DMS 273 treated with DMSO at 0.1 percent for 48 hours (cell line): ENCODE measurements around the gene FOXP1.

ENCODE experiments used
- DNase-seq: peaks from one replicate; lab custom pipeline; 2025; lab: John Stamatoyannopoulos, UW

FOXP1 gene

DNA sequence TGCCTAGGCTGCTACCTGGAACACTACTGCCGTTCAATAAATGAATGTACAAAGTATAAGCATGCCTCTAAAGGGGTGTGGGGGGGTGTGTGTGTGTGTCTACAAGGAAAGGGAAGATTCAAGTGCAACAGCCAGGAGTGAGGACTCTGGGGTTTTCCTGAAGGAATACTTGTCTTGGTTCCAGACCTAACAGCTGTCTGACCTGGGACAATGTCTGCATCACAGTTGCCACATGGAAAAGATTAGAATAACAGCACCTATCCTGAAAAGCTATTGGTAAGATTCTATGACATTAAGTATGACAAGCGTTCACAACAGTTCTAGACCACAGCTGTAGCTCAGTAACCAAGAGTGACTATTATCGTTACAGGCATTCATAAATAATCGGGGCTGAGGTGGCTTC, 345.2 kb downstream of the FOXP1 start:
- no peak for DNase-seq

DNA sequence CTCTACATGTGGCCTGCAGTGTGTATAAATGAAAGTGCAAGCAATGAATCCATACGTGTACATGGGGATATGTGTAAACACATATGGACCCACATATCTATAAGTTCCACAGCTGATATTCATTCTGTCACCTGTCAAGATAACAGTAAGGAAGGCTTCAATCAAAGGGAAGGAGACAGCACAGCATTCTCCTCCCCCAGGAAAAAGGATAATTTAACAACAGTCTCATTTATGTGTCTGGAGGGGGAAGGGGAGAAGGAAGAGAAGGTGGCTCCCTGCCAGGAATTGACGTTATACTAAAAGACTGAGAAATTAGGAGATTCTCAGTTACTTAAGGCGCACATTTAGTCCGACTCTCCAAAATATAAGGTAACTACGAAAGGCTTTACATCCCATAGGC, 345.9 kb downstream of the FOXP1 start:
- no peak for DNase-seq

DNA sequence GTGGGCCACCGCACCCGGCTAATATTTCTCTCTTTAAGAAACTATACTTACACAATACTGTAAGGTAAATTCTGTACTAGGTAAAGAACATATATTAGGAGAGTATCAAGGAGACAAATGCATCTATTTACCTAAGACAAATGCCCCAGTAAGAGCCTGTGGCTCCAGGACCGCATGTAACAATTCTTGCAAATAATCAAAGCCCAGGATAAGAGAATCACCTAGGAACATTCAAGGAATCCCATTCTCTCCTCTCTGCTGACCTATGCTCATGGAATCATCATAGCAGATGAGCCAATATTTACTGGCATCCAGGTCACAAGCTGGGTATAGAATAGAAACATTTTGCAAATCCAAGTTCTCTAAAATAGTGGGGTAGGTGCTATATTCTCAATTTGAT, 347.7 kb downstream of the FOXP1 start:
- no peak for DNase-seq

DNA sequence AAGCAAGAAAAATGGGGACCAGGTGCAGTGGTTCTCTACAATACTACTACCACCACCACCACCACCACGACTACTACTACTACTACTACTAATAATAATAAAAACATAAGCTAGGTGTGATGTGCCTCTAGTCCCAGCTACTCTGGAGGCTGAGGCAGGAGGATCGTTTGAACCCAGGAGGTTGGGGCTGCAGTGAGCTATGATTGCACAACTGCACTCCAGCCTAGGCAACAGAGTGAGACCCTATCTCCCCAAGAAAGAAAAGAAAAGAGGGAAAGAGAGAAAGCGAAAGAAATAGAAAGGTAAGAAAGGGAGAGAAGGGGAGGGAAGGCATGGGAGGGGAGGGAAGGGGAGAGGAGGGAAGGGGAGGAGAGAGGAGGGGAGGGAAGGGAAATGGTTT, 350.6 kb downstream of the FOXP1 start:
- DNase-seq = no peak

DNA sequence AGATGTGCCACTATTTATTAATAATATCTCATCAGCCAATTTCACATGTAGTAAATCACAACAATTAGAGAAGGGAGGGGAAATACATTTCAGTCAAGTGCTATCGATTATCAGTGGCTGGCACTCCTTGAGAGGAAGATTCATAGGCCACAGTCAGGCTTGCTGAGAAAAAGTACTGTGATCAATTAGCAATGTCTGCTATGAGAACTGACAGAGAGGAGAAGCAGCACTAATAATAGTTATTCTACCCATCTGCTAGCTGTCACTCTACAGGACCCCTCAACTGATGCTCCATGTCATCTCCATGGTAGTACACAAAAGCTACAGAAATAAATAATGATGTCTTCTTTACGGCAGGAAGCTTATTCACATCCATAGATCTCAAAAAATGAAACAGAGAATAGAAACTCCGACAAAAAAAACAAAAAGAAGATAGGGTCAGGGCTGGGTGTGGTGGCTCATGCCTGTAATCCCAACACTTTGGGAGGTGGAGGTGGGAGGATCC, 351.3 kb downstream of the FOXP1 start:
- no peak for DNase-seq

DNA sequence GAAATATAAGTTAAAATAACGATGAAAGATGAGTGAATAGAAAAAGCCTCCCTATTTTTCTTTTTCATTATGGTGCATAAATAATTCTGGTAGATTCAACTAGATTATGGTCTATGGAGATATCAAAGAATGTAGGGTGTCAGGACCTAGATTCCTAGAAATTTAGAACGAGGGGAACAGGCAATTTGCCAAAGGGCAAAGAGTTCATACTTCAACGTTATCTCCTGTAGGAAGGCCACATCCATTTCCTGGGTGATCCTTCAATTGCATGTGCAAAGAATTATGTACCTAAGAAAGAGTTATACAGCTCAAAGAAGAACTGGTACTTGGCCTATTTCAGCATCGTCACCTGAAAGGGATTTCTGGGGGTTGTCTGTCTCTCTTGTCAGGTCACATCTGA, 351.8 kb downstream of the FOXP1 start:
- DNase-seq = no peak

DNA sequence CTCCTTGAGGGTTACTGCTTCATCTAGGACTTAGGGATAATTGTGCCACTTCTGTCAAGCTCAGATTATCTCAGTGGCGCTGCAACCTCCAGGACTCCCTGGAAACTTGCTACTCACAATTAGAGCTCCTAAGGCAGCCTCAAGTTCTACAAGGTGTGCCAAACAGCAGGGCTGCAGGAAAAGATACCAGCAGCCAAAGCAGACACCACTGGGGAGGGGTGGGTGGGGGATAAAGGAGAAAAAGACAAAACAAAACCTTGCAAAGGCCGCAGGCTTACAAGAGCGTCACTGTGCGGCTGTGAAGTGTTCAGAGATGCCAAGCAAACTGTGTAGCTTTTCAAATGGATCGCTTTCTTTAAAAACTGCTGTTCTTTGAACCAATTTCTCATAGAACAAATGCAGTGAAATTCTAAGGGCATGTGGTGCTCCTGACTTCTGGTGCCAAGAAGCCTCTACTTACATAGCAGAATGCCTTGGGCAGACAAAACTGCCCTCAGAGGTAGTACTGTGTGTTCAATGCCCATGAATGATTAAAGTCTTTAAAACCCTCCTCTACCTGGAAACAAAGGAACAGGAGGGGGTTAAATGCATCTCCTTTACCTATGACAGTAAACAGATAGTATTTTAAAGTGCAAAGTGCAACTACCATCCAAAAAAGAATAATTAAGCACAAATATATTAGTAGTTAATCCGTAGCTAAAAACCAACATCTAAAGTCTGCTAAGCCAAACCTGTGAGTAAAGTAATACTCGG, 353.4 kb downstream of the FOXP1 start:
- DNase-seq = no peak

DNA sequence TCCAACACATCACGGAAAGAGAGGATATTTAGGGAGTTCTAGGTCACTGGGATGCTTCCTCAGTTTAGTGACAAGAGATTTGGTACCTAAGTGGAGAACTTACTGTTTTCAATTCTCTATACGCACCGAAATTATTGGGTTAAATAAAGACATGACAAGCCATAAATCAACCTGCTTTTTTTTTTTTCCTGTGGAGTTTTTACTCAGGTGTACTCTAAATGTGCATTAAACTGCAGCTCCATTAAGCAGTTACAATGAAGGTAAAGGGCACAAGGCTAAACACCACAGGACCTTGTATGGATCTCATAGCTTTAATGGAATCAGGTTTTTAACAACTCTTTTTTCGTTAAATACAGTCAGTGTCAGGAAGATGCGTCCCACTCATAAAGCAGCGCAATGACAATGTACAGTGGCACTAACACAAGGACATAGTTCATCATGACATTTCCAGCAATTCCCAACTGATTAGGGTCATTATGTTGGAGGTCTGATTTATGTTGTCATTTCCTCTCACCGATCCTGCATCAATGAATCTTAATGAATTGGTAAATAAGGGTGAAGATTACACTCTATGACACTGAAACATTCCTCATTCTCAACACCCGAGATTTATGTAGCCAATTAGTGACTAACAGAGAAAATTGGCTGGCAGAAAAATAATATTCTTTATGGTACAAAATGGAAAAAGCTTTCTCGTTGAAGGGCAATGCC, 355.2 kb downstream of the FOXP1 start:
- DNase-seq = no peak

DNA sequence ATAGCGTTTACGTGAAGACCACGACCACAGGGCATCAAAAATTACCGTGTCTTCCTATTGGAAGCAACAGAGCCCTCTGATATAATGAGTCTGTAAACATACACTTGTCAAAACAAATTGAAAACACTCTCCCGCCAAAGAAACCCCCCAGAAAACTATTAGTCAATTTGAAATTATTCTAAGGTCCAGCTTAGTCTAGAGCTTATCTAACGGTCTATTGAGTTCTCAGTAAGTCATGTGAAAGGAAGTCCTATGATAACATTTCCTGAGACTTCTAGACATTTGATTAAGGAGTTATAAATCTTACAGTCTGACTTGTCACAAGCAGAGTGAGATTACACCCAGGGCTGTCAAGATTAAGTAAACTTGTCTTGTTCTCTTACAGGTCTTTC, 356.3 kb downstream of the FOXP1 start:
- no peak for DNase-seq

DNA sequence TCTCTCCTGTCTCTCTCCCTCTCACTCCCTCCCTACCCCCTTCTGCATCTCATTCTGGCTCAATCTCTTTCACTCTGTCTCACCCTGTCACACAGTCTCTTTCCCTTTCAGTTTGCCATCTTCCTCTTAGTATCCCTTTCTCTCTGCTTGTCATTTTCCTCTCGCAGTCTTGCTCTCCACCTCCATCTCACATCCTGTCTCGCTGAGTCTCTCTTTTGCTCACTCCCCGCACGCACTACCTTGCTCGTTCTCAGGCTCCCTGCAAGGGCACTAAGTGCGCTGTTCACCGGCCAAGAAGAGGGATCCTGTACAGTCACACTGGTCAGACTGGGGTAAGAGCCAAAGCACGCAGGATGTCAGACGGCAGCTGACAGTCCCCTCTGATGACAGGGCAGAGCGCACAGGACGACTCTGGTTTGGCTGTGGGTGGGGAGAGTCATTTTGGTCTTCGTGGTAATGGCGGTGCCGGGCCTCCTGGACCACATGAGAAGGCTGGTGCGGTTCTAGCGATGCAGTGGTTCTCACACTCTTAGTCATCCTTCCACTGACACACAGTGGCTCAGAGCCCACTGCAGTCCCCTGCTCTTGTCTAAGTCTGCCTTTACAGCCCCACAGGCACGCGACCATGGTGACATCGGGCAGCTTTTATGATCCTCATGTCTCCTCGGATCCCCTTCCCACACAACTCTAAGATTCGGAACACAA, 356.8 kb downstream of the FOXP1 start:
- no peak for DNase-seq

DNA sequence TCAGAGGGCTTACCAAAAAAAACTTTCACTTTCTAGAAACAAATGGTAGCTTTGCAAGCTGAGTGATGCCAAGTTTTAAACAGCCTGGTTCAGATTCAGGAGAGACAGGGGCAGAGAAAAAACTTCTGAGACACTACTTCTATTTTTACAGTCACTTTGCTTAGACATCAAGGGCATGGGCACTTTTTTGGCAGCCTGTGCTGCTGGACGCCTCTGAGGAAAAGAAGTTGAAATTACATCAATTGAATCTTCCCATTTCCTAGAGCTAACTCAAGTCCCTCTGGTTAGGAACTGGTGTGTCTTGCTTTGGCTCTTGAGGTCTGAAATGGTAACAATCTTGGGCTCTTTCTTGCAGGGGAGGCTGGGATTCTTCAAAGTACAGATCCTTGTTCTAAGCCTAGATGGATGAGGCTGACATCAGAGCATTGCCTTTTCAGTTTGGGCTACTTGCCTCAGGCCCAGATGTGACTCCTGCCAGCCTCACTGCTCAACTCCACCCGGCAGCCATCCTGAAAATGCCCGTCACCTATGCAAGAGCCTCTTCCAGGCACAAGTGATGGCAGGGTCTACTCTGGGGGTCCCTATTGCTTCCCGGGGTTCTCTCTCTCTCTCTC, 357.5 kb downstream of the FOXP1 start:
- DNase-seq = no peak

DNA sequence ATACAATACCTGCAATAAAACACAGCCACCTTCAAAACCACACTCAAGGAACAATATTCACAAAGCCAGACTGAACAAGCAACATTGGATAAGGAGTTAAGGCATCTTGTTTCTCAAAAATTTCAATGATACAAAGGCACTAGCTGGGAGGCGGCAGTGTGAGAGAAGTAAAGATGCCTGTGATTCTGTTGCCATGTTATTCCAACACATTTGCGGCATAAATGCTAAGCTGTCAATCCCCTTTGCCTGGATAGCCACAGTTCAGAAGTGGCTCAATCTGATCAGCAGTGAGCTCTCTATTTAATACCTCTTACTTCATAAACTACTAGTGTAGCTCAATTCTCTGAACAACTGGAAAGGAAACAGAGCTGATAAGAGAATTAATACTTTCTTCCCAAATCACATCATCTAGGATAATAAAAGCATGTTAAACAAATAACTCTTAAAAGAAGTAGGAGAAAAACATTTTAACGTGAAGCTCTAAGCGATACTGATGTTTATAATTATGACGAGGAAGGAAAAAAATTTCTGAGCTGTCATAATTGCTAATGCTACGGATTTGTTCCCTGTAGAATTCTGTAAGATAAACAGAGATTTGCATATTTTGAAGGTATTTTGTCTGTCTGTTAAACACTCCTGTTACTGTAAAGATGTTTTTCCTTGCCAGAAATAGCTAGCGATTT, 358.4 kb downstream of the FOXP1 start:
- no peak for DNase-seq

DNA sequence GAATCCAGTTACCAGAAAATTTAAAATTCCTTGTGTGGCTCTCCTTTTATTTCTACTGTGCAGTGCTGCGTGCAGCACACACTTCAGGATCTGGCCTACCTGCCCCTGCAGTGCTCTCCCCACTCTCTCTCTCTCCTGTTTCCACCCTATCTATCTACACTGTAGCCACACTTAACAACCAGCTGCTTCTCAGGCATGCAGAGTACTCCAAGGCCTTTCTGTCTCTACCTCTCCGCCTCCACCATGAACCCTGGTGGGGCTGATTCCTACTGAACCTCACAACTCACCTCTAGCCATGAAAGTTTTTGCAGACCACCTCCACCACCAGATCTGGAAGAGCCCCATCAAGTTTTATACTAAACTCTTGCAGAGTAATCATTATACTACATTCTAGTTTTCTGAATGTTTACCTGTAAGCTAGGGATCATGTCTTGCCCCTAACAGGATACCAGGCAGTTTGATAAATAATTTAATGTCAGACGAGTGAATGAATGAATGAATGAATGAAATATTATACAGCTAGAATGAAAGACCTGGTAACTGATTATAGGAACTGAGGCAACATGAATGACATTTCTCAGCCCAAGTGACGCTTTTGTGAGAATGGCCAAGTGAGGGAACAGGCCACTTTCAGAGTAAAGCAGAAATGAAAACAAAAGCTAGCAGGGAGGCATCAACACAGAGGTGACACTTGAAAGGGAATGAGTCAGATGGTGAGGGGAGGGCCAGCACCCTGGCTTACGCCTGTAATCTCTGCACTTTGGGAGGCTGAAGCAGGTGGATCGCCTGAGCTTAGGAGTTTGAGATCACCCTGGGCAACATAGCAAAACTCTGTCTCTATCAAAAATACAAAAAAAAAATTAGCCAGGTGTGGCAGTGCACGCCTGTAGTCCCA, 363.5 kb downstream of the FOXP1 start:
- DNase-seq = no peak

DNA sequence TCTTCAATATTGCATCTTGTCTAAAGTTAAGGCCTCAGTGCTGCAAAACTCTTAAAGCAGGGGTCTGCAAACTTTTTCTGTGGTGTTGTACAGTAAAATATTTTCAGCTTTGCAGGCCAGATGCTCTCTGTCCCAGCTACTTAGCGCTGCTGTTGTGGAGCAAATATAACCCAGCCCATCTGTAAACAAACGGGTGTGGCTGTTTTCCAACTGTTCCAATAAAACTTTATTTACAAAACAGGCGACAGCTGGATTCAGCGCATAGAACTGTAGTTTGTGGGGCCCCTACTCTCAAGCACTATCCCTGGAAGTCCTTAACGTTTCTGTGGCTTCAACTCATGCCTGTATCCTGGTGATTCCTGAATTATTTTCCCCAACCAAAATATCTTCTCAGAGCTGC, 365.0 kb downstream of the FOXP1 start:
- no peak for DNase-seq

DNA sequence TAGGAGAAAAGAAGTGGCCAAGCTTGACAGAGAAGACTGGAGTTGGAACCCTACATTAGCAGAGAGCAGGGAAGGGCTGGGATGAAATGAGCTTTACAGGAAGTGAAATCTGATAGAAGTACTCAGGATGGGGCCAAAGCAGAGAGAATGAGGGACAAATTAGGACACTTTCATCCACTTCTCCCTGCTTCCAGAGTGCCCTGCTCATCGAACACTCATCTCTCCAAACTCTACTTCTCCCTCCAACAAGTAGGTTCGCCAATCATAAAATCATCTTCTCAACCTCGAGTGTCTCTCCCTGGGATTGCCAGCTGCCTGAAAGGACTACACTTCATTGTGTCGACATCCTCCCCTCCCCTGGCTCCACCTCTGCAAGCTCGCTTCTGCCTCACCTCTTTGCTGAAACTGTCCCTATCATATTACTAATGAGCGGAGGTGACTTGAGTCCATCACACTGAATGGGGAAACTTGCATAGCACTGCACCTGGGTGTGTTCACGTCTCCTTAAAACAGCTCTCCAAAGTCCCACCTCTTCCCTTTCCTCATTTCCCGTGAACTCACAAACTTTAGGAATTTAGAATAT, 365.8 kb downstream of the FOXP1 start:
- DNase-seq = no peak

DNA sequence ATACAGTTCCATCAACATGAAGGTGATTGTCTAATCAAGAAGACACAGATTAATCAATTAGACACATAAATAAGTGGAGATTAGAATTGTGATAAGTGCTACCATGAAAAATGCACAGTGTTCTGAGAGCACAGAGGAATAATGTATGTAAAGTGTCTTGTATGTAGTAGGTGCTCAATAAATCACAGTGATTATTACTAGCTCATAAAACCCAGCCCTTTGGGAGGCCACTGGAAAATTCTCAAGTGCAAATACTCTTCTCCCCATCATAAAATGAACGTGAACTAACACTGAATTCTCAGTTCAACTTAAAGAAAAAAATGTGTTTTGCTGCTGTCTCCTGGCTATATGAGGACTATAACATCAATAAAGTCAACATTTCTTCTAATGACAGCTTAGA, 368.2 kb downstream of the FOXP1 start:
- no peak for DNase-seq

DNA sequence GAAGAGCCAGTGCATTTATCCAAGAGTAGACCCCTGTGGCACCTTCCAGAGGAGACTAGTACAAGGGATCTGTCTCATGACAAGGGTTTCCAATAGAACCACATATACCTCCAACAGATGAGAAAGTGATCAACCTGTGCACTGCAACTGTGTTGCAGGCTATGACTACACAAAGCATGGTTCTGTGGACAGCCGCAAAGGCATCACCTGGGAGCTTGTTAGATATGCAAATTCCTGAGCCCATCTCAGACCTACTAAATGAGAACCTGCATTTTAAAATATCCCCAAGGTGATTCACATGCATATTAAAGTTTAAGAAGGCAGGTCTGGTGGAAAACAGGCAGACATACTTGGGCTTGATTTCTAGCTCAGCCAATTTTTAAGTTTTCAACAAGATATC, 368.7 kb downstream of the FOXP1 start:
- no peak for DNase-seq

DNA sequence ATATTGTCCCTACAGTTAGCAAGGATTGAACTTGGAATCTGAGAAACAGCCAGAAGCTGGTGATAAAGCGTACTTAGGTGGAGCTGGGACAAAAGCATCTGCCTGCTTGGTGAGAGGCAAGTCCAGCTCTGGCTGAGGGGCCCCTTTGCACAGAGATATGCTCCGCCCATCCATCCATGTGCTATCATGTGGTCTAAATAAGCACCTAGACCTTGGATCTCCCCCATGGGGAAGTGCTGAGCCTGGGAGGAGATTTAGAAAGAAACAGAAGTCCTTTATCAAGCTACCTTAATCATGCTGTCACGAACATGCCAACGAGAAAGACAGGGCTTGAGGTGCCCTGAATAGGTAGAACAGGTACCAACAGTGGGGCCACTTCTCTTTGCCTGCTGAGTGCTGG, 369.5 kb downstream of the FOXP1 start:
- no peak for DNase-seq

DNA sequence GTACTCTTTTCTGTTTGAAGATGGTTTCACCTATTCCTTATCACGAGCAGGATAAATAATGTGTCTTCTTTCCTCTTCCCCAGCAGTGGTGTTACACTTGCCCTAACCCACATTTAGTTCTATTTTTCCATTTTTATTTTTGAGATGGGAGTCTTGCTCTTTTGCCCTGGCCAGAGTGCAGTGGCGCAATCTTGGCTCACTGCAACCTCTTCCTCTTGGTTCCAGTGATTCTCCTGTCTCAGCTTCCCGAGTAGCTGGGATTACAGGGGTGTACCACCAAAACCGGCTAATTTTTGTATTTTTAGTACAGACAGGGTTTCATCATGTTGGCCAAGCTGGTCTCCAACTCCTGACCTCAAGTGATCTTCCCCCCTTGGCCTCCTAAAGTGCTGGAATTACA, 372.4 kb downstream of the FOXP1 start:
- DNase-seq = no peak

DNA sequence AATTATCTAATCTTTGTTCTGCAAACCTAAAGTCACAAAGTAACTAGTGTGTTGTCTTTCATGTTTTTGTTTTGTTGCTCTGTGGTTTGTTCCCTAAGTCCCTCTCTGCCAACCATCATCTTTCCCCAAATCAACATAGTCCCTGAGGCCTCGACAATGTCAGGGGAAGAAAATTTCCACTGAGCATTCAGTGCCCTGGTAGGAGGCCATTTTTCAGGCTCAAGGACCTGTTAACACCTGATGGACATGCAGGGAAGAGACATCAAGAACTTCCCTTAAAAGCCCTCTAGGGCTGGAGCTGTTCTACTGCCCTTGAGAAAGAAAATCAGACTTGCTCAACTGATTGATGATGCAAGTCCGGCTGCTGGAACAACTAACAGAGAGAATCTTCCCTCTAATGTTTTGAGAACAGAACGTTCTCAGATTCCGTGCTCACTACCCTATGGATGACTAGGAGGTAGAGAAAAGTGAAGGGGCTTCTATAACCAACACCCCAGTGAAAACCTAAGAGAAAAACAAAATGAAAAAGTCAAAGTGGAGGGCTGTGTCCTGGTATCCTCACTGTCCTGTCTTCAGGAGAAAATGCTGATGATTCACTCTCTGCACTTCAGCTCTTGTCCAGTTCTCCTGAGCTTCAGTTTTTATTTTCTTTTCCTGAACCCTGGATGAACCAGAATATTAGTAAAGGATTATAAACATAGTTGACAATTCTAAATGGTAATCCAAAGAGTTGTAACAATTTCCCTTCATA, 373.1 kb downstream of the FOXP1 start:
- no peak for DNase-seq
